Testis (tissue), 2 donors: ENCODE data around the gene NUF2.
"Not testable (repeated sequence)": the region's sequence is repeated elsewhere in the genome, so short reads cannot be mapped to it uniquely, and the experiment has no call there.

Source experiments
- CTCF ChIP-seq, 3 experiments: fragments of 450-650 bp in 2 of 3; fragments of 200-600 bp in 1 of 3; sonication (generic) in 1 of 3; IDR thresholded peaks; one replicate each; pipeline ENCODE4 v1.5.1; 2016 to 2019; ENCODE audit warnings: antibody characterized with exemption in 3 of 3, mild to moderate bottlenecking in 2 of 3, moderate library complexity in 1 of 3
- POLR2A ChIP-seq: fragments of 450-650 bp; IDR thresholded peaks from one replicate; pipeline ENCODE4 v1.6.1; 2017; ENCODE audit warnings: antibody characterized with exemption, mild to moderate bottlenecking, moderate library complexity

- not testable (repeated sequence) for TF ChIP-seq CTCF (IDR thresholded peaks at IDR 0.05); POLR2A
Observed at GRCh38 chr1:163293497-163293896, 28.3 kb upstream of the NUF2 start.
